ENCODE measurements around the gene RIN1. TPM values are rescaled to one million over a fixed set of nuclear protein-coding genes. Genes with fewer than 3 reads are reported as not detected.

RIN1 gene
- total RNA-seq, 4 donors from 2014 or later = 3.8 to 9.3 (median 4.7) TPM

DNA sequence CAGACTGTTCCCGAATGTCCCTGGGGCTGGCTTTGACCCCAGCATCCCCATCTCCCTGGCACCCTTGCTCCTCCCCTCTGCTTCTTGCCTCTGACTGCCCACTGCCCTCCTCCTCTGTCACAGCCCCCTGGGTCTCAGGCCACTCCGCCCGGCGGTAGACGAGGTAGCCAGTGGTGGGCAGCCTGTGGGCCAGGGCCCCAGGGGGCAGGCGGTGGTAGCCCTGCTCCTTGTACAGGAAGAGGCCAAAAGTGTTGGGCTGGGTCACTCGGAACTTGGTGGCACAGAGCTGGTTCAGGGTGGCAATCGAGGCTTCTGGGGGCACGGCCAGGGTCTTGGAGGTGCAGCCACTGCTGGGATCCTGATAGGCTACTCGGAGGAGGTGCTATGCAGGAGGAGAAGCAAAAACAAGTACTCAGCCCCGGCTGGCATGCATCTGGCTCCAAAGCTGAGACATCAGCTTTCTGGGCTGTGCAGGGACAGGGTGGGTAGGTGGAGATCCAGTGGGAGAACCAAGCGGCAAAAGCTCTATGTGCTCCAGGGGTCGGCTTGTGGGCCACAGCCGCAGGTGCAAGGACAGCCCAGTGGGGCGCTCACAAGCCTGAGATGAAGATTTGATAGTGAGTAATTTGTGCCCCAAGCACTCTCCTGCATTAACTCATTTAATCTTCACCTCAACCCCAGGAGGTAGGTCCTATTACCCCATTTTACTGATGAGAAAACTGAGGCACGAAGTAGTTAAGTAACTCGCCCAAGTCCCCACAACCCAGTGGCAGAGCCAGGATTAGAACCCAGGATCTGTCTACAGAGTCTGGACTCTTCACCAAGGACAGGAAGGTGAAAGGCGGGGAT, 3.6 kb downstream of the RIN1 start:
- H3K4me3 ChIP-seq = no peak overlapping the region
- no peak for ATAC-seq
- no peak overlapping the region for H3K27ac ChIP-seq
- peaks cover 0 to 42% of the 10 kb centered on the region in 2 donors for H3K36me3 ChIP-seq
- TF ChIP-seq EP300 (IDR thresholded peaks at IDR 0.05) (no peak), POLR2A (IDR thresholded peaks at IDR 0.05) (no peak), CTCF (IDR thresholded peaks at IDR 0.05) (no peak), POLR2AphosphoS5 (IDR thresholded peaks at IDR 0.05) (no peak)
- peaks cover 0 to 45% (median 35%) of the 10 kb centered on the region in 3 donors for H3K4me1 ChIP-seq
- H3K27me3 ChIP-seq = no peaks in the 10 kb centered on the region
- WGBS, 2 donors (ENCODE audit: low coverage in 1 of 2) = 50 to 90% methylated on average over 2 to 5 of the region's 18 CpGs
- no peaks in the 10 kb centered on the region for H3K9me3 ChIP-seq

DNA sequence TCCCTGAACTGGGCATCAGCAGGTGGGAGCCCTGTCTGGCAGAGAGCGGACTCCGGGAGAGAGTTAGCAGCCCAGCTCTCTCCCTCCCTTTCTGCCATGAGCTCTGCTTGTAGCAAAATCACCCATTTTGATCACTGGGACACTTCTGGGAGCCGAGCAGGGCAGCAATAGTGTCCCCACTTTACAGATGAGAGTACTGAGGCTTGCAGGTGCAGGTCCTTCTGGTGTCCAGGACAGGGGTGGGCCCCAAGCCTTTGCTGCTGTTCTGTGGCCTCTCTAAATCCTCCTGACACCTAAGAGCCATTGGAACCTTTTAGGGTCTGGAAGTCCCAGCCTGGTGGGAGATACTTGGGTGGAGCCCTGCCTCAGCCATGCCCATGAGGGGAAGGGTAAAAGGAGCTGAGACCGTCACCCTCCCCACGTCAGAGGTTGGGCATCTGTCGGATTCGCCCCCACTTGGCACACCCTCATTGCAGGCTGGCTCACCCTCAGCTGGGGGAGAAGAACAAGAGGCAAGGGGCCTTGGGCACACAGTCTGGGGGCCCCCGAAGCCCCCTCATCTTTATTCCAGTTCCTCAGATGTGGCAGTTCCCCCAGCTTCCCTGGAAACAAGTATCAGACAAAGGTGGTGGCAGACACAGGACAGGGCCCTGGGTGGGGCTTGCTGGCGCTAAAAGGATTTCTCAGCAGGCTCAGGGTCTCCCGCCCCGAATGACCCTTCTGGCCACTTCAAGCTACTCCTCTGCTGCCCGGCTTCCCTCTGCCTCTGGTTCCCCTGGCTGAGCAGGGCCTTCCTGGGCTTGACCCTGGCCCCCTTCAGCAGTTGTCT, 4.5 kb downstream of the RIN1 start:
- H3K27me3 ChIP-seq = no peaks in the 10 kb centered on the region
- no peak for TF ChIP-seq CTCF (IDR thresholded peaks at IDR 0.05)
- no peak for TF ChIP-seq POLR2A (IDR thresholded peaks at IDR 0.05)
- TF ChIP-seq EP300 (IDR thresholded peaks at IDR 0.05) = no peak
- TF ChIP-seq POLR2AphosphoS5 (IDR thresholded peaks at IDR 0.05) = no peak

GRCh38 chr11:66330931-66331330, 5.3 kb downstream of the RIN1 start:
- H3K27ac ChIP-seq = no peak overlapping the region
- peaks cover 0 to 48% (median 37%) of the 10 kb centered on the region in 3 donors for H3K4me1 ChIP-seq
- H3K4me3 ChIP-seq = no peak overlapping the region
- no peaks in the 10 kb centered on the region for H3K9me3 ChIP-seq
- no peaks in the 10 kb centered on the region for H3K27me3 ChIP-seq
- TF ChIP-seq EP300 (IDR thresholded peaks at IDR 0.05) (no peak), POLR2AphosphoS5 (IDR thresholded peaks at IDR 0.05) (no peak), POLR2A (IDR thresholded peaks at IDR 0.05) (no peak), CTCF (IDR thresholded peaks at IDR 0.05) (no peak)
- H3K36me3 ChIP-seq = peaks cover 0 to 33% of the 10 kb centered on the region in 2 donors
- WGBS, 2 donors (ENCODE audit: low coverage in 1 of 2) = no CpG with 5 or more reads among the region's 10 CpGs
- no peak for ATAC-seq

More for the DNA sequence above, 4.5 kb downstream of the RIN1 start:
- H3K4me3 ChIP-seq = no peak overlapping the region
- WGBS, 2 donors (ENCODE audit: low coverage in 1 of 2) = 88 to 100% methylated on average over 1 to 6 of the region's 12 CpGs
- H3K27ac ChIP-seq = no peak overlapping the region
- no peak for ATAC-seq
- peaks cover 0 to 48% (median 35%) of the 10 kb centered on the region in 3 donors for H3K4me1 ChIP-seq
- H3K36me3 ChIP-seq = peaks cover 0 to 33% of the 10 kb centered on the region in 2 donors
- no peaks in the 10 kb centered on the region for H3K9me3 ChIP-seq

DNA sequence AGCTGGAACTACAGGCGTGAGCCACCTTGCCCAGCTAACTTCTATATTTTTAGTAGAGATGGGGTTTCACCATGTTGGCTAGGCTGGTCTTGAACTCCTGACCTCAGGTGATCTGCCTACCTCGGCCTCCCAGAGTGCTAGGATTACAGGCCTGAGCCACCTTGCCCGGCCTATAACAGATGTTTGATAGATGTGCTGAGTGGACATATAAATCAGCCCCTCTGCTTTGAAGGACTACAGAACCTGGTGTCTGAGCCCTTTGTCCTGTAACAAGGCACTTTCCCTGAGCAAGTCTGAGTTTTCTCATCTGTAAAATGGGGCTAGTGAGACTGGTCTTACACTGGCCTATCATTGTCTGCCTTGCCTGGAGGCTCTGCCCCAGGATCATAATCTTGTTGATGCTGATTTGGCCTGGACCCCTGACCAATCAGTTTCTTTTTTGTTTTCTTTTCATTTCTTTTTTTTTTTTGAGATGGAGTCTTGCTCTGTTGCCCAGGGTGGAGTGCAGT, 7.0 kb downstream of the RIN1 start:
- no CpG with 5 or more reads among the region's 3 CpGs for WGBS, 2 donors (ENCODE audit: low coverage in 1 of 2)
- H3K4me3 ChIP-seq = no peak overlapping the region
- no peaks in the 10 kb centered on the region for H3K27me3 ChIP-seq
- ATAC-seq = no peak
- TF ChIP-seq POLR2A (IDR thresholded peaks at IDR 0.05) (no peak), POLR2AphosphoS5 (IDR thresholded peaks at IDR 0.05) (no peak), EP300 (IDR thresholded peaks at IDR 0.05) (no peak), CTCF (IDR thresholded peaks at IDR 0.05) (no peak)
- no peaks in the 10 kb centered on the region for H3K9me3 ChIP-seq
- peaks cover 0 to 27% of the 10 kb centered on the region in 2 donors for H3K36me3 ChIP-seq
- H3K4me1 ChIP-seq = peaks cover 0 to 34% (median 30%) of the 10 kb centered on the region in 3 donors
- no peak overlapping the region for H3K27ac ChIP-seq
